Measurements from ENCODE around the gene PTCH1.

- TF ChIP-seq, protein P1, sequence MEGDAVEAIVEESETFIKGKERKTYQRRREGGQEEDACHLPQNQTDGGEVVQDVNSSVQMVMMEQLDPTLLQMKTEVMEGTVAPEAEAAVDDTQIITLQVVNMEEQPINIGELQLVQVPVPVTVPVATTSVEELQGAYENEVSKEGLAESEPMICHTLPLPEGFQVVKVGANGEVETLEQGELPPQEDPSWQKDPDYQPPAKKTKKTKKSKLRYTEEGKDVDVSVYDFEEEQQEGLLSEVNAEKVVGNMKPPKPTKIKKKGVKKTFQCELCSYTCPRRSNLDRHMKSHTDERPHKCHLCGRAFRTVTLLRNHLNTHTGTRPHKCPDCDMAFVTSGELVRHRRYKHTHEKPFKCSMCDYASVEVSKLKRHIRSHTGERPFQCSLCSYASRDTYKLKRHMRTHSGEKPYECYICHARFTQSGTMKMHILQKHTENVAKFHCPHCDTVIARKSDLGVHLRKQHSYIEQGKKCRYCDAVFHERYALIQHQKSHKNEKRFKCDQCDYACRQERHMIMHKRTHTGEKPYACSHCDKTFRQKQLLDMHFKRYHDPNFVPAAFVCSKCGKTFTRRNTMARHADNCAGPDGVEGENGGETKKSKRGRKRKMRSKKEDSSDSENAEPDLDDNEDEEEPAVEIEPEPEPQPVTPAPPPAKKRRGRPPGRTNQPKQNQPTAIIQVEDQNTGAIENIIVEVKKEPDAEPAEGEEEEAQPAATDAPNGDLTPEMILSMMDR (IDR thresholded peaks at IDR 0.05; ENCODE audit: borderline replicate concordance, extremely low read depth, low read length, poor library complexity, severe bottlenecking) = no peak
- TF ChIP-seq EZH2 (IDR thresholded peaks at IDR 0.05; ENCODE audit: borderline replicate concordance, low read depth, low read length, severe bottlenecking) = no peak
Measured at GRCh38 chr9:95486318-95486717, 30.5 kb downstream of the PTCH1 start.
